AG10803 (cell line): Measurements from ENCODE around the gene CDK14.

Experiments
- DNase-seq: peaks from one replicate; pipeline ENCODE4 v3.0.0; 2010; ENCODE audit warnings: low read depth
- H3K4me3 ChIP-seq: 2 replicates; pipeline ENCODE4 v1.5.1; 2011; ENCODE audit warnings: mild to moderate bottlenecking, low read length, control low read depth
- TF ChIP-seq, protein P1 (sequence below): conservative IDR thresholded peaks from 2 replicates; pipeline ENCODE4 v1.5.1; 2011; ENCODE audit warnings: mild to moderate bottlenecking, low read length, control low read depth, inconsistent platforms

The CDK14 gene

DNA sequence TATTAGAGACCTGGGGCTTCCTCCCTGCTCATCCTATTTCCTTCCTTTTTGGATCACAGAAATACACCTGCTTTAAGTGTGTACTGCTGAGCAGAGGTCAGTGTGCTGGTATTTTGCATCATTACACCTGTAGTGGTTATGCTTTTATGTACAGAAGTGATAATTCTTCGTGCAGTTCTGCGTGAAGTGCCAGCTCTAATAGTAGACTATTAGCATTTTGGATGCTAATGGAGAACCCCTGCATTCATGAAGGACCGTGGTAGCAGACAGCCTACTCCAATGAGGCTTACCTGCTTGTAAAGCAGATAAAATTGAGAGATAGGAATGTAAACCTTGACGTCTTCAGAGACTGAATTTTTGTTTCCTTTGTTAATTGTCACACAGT, 114.3 kb downstream of the CDK14 start:
- DNase-seq: no peak
- TF ChIP-seq, protein P1, sequence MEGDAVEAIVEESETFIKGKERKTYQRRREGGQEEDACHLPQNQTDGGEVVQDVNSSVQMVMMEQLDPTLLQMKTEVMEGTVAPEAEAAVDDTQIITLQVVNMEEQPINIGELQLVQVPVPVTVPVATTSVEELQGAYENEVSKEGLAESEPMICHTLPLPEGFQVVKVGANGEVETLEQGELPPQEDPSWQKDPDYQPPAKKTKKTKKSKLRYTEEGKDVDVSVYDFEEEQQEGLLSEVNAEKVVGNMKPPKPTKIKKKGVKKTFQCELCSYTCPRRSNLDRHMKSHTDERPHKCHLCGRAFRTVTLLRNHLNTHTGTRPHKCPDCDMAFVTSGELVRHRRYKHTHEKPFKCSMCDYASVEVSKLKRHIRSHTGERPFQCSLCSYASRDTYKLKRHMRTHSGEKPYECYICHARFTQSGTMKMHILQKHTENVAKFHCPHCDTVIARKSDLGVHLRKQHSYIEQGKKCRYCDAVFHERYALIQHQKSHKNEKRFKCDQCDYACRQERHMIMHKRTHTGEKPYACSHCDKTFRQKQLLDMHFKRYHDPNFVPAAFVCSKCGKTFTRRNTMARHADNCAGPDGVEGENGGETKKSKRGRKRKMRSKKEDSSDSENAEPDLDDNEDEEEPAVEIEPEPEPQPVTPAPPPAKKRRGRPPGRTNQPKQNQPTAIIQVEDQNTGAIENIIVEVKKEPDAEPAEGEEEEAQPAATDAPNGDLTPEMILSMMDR: no peak
- no peak overlapping the region for H3K4me3 ChIP-seq

DNA sequence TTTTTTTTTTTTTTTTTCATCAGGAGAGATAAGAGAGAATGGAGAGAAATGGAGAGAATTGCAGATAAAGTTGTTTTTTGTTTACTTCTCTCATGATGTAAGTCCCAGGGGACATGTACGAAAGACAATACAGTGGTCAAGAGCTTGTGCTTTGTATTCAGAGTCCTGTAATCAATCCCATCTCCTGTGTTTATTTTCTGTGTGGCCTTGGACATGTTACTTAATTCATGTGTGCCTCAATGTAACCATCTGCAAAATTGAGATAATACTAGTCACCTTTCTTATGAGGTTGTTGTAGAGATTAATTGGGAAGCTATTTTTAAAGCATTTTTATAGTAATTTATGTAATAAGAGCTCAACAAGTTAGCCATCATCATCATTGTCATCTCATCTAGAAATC, 117.5 kb downstream of the CDK14 start:
- TF ChIP-seq, protein P1: no peak
- no peak overlapping the region for H3K4me3 ChIP-seq
- DNase-seq: no peak

DNA sequence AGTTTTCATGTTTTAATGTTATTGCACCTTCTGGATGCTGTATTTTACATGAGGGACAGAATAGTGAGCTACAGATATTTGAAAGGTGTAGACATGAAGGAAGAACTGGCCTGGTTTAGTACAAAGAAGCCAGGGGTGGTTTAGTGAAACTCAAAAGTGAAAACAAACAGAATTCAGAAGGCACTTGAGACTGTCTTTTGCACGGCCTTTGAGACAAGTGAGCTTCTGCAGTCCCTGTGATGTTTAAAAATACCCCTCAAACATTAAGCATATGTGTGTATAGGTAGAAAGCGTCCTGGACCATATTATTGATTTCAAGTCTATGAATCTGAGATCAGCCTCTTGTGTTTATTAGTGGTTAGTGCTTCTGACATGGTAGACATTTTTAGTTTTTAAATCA, 118.9 kb downstream of the CDK14 start:
- TF ChIP-seq, protein P1: no peak
- no peak overlapping the region for H3K4me3 ChIP-seq
- no peak for DNase-seq

DNA sequence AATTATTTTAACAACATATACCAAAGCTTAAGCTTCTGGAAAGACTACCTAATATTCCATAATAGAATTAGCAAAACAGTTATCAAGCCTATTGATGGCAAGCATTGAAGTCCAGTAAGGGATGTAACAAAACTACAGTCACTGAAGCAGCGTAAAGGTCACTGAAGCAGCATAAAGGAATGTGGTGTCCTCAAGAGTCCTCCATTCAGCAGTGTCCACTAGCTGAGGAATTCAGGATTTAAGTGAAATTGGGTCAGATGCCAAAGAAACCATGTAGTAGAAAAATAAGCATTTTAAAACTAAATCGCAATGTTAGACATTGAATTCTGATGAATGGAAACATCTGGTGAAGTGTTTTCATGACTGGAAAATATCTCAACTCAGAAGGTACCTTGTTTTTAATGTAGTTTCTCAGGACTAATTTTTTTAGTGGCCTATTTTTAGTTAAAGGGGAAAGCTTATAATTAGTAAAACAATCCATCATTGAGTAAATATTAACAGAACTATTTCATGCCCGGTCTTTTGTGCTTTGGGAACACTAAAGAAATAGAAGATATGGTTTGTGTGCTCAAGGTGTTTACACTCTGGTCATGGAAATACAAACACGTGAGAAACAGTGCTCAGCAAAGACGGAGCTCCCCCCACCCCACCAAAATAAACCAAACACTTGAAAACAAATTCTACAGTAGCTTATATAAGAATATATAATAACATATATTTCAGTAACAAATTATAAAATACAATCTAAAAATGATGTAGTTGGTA, 121.4 kb downstream of the CDK14 start:
- TF ChIP-seq, protein P1: no peak
- peak; percentile 38 for DNase-seq
- no peak overlapping the region for H3K4me3 ChIP-seq

DNA sequence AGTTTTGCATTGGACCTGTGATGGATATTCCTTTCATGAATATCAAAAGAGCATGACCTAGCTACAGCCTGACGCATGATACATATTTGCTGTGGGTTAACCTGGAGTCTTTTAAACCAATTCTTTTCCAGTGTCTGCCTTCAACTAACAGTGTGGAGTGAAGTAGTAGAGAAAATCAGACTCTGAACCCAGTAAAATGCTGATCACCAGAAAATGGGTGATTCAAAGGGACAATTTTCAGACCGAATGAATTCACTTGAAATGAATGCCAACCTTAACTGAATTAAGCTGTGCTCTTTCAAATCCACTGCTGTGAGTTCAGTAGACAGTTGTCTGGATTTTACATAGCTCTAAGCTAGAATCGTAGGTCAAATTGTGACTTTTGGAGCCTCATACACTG, 123.0 kb downstream of the CDK14 start:
- TF ChIP-seq, protein P1: no peak
- no peak for DNase-seq
- no peak overlapping the region for H3K4me3 ChIP-seq

DNA sequence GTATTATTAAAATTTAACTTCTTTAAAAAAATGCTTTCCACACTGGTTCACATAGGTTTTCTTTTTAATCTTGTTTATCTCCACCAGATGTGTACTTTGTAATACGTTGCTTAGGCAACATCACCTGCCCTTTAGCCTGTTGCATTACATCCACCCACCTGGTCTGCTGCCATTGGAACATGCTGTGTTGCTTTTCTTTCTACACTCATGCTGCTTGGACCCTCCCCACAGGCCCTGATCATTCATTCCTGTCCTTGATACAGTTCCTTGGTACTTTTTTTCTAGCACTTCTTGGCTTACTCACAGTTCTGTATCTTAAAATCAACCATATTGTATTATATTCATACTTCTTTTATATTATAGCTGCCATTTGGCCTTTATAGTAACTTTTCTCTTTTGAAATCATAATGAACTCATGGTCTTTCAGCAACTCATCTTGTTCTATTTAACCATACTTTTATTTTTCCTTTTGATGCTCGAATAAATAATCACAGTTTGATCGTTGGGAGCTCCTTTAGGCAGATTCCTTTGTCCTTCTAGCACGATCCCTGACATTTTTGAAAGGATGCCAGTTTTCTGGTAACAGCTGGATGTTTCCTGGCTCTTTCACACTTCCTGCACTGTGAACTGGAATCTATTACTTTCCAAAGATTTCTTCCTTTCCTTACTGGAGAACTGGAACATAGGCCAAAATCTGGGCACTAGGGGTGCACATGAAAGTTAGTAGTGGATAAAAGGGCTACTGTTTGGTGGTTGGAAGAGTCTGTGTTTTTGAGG, 125.1 kb downstream of the CDK14 start:
- DNase-seq: peak; percentile 91
- TF ChIP-seq, protein P1: no peak
- H3K4me3 ChIP-seq: no peak overlapping the region
